ENCODE data around the gene ERG28.

- TF ChIP-seq CTCF (IDR thresholded peaks at IDR 0.05) (no peak), POLR2A (IDR thresholded peaks at IDR 0.05) (no peak)
These were observed 34.3 kb downstream of the ERG28 start for GRCh38 chr14:75626396-75626795.

Data from heart left ventricle (tissue), 13 donors.